Neural cell (in vitro differentiated cells): ENCODE measurements around the gene BORA. TPM values are rescaled to one million over a fixed set of nuclear protein-coding genes. Genes with fewer than 3 reads are reported as not detected.

Source experiments
- H2AFZ ChIP-seq: fragments of 200-600, 300-800 bp; sonication (generic), shearing (Covaris generic); 2 replicates; pipeline ENCODE4 v1.6.0; 2014; ENCODE audit warnings: low read depth, mild to moderate bottlenecking, antibody characterized with exemption, low read length, moderate library complexity
- H3F3A ChIP-seq: fragments of 200-600 bp; shearing (Covaris generic); 2 replicates; pipeline ENCODE4 v1.6.1; 2016; ENCODE audit warnings: mild to moderate bottlenecking, moderate library complexity, mixed read lengths, antibody characterized with exemption, low read length; ENCODE audit not compliant: insufficient read depth, poor library complexity, severe bottlenecking
- H3K27ac ChIP-seq: fragments of 200-600, 300-800 bp; sonication (generic), shearing (Covaris generic); 2 replicates; pipeline ENCODE4 v1.5.1; 2014; ENCODE audit warnings: mild to moderate bottlenecking, low read length, moderate library complexity
- H3K27me3 ChIP-seq: fragments of 300-800, 200-600 bp; sonication (generic), shearing (Covaris generic); 2 replicates; pipeline ENCODE4 v1.6.0; 2014; ENCODE audit warnings: mild to moderate bottlenecking, low read depth, low read length, moderate library complexity; ENCODE audit not compliant: insufficient read depth
- H3K36me3 ChIP-seq: fragments of 300-800, 200-600 bp; sonication (generic), shearing (Covaris generic); 2 replicates; pipeline ENCODE4 v1.5.1; 2014; ENCODE audit warnings: mild to moderate bottlenecking, antibody characterized with exemption, low read length, moderate library complexity; ENCODE audit not compliant: insufficient read depth
- H3K4me2 ChIP-seq: fragments of 300-800, 200-600 bp; sonication (generic), shearing (Covaris generic); 2 replicates; pipeline ENCODE4 v1.6.0; 2014; ENCODE audit warnings: mild to moderate bottlenecking, low read length
- H3K4me3 ChIP-seq: fragments of 300-800, 200-600 bp; sonication (generic), shearing (Covaris generic); 2 replicates; pipeline ENCODE4 v1.5.1; 2014; ENCODE audit warnings: mild to moderate bottlenecking, low read length, moderate library complexity
- H3K79me2 ChIP-seq: fragments of 200-600 bp; shearing (Covaris generic); replicated peaks from 2 replicates; pipeline ENCODE4 v1.6.0; 2014; ENCODE audit warnings: mild to moderate bottlenecking, low read length, moderate library complexity; ENCODE audit not compliant: insufficient read depth
- H3K9ac ChIP-seq: fragments of 300-800, 200-600 bp; sonication (generic), shearing (Covaris generic); 2 replicates; pipeline ENCODE4 v1.6.1; 2016; ENCODE audit warnings: mild to moderate bottlenecking, low read length, mixed read lengths
- H3K9me2 ChIP-seq: fragments of 200-600 bp; shearing (Covaris generic); 2 replicates; pipeline ENCODE4 v1.6.1; 2016; ENCODE audit warnings: mild to moderate bottlenecking, low read length, mixed read lengths; ENCODE audit not compliant: insufficient read depth
- H3K9me3 ChIP-seq: fragments of 200-600, 300-800 bp; sonication (generic), shearing (Covaris generic); 2 replicates; pipeline ENCODE4 v1.6.1; 2016; ENCODE audit warnings: mild to moderate bottlenecking, mixed run types, low read length, moderate library complexity, mixed read lengths
- H4K20me1 ChIP-seq: fragments of 200-600 bp; shearing (Covaris generic); 2 replicates; pipeline ENCODE4 v1.6.1; 2016; ENCODE audit warnings: mild to moderate bottlenecking, mixed run types; ENCODE audit not compliant: insufficient read depth
- CTCF ChIP-seq: fragments of 450-650 bp; IDR thresholded peaks from 2 replicates; pipeline ENCODE4 v1.5.1; 2014; ENCODE audit warnings: antibody characterized with exemption, mild to moderate bottlenecking, moderate library complexity; ENCODE audit not compliant: poor library complexity, severe bottlenecking
- EP300 ChIP-seq: fragments of 450-650 bp; conservative IDR thresholded peaks from 2 replicates; pipeline ENCODE4 v1.6.1; 2014; ENCODE audit warnings: antibody characterized with exemption, mild to moderate bottlenecking, moderate library complexity; ENCODE audit not compliant: poor library complexity, severe bottlenecking
- EZH2 ChIP-seq: fragments of 200-600, 300-800 bp; shearing (Covaris generic), sonication (generic); IDR thresholded peaks from 2 replicates; pipeline ENCODE4 v1.6.1; 2014; ENCODE audit warnings: antibody characterized with exemption, low read length, borderline replicate concordance, mild to moderate bottlenecking; ENCODE audit not compliant: insufficient read depth, poor library complexity, severe bottlenecking
- MXI1 ChIP-seq: fragments of 450-650 bp; conservative IDR thresholded peaks from 2 replicates; pipeline ENCODE4 v1.6.1; 2014; ENCODE audit warnings: antibody characterized with exemption, mild to moderate bottlenecking; ENCODE audit not compliant: poor library complexity, severe bottlenecking
- POLR2AphosphoS5 ChIP-seq: IDR thresholded peaks from 2 replicates; pipeline ENCODE4 v1.6.1; 2012
- RAD21 ChIP-seq: fragments of 450-650 bp; conservative IDR thresholded peaks from 2 replicates; pipeline ENCODE4 v1.6.1; 2014; ENCODE audit warnings: antibody characterized with exemption, mild to moderate bottlenecking, moderate library complexity
- REST ChIP-seq: IDR thresholded peaks from 2 replicates; pipeline ENCODE4 v1.6.1; 2012; ENCODE audit warnings: borderline replicate concordance
- SMC3 ChIP-seq: fragments of 450-650 bp; conservative IDR thresholded peaks from 2 replicates; pipeline ENCODE4 v1.6.1; 2014; ENCODE audit warnings: antibody characterized with exemption, mild to moderate bottlenecking, moderate library complexity; ENCODE audit not compliant: poor library complexity
- TAF1 ChIP-seq: IDR thresholded peaks from 2 replicates; pipeline ENCODE4 v1.6.1; 2012; ENCODE audit warnings: low read depth
- polyA plus RNA-seq: library from polyadenylated mRNA; depleted of rRNA; stranded (reverse); fragments of >200 nt; gene quantifications from 2 replicates; pipeline ENCODE4 v1.2.3, GENCODE V29; 2014
- small RNA-seq, 3 experiments: library from RNA; depleted of rRNA; stranded (forward); fragments of <200 nt; gene quantifications; one replicate each; pipeline ENCODE3, GENCODE V24; 2012

Gene BORA
- polyA plus RNA-seq, 1 donor from 2014 or later = 3.7 TPM

- Histone ChIP-seq H3K9ac (no peak overlapping the region), H3K9me2 (no peaks in the 10 kb centered on the region), H3K79me2 (no peaks in the 10 kb centered on the region), H3K27ac (no peak overlapping the region), H3K4me3 (no peak overlapping the region), H3F3A (no peaks in the 10 kb centered on the region), H3K27me3 (no peaks in the 10 kb centered on the region), H3K36me3 (no peaks in the 10 kb centered on the region), H3K9me3 (no peaks in the 10 kb centered on the region), H2AFZ (no peak overlapping the region), H3K4me2 (no peak overlapping the region), H4K20me1 (no peaks in the 10 kb centered on the region)
- TF ChIP-seq REST (no peak), RAD21 (no peak), TAF1 (no peak), POLR2AphosphoS5 (no peak), MXI1 (no peak), SMC3 (no peak), EP300 (no peak), CTCF (no peak), EZH2 (no peak)
These were observed 76.6 kb downstream of the BORA start for GRCh38 chr13:72804301-72804700.

Small RNAs within 50 kb of the gene (small RNA-seq; reads per million reads assigned to genes)
- 0 to 1.8 (median 0.03) reads per million in 3 experiments for gene RNU6-80P

Other genes starting within 250 kb of the BORA start
- 38.5 and 48.0 TPM in 2 replicates for gene MZT1, start 294 bp upstream of the BORA start, polyA plus RNA-seq
- gene DIS3, start 54.0 kb downstream of the BORA start, polyA plus RNA-seq = 41.5 and 46.3 TPM in 2 replicates
- 16.7 and 42.4 TPM in 2 replicates for gene PIBF1, start 54.2 kb downstream of the BORA start, polyA plus RNA-seq